IPS-18a (cell line): ENCODE results near the gene TP53I11.

Experiments
- H3K27ac ChIP-seq: one replicate; pipeline ENCODE4 v1.5.1; 2013; ENCODE audit warnings: low read length
- H3K27me3 ChIP-seq: one replicate; pipeline ENCODE4 v1.6.1; 2013; ENCODE audit warnings: mild to moderate bottlenecking, low read length; ENCODE audit not compliant: control insufficient read depth, insufficient read depth
- H3K36me3 ChIP-seq: one replicate; pipeline ENCODE4 v1.6.1; 2013; ENCODE audit warnings: low read depth, low read length; ENCODE audit not compliant: control insufficient read depth
- H3K4me1 ChIP-seq: one replicate; pipeline ENCODE4 v1.6.1; 2013; ENCODE audit warnings: low read depth, low read length; ENCODE audit not compliant: control insufficient read depth
- H3K4me3 ChIP-seq: one replicate; pipeline ENCODE4 v1.5.1; 2013; ENCODE audit warnings: low read length
- H3K9ac ChIP-seq: one replicate; pipeline ENCODE4 v1.6.1; 2013; ENCODE audit warnings: mild to moderate bottlenecking, low read length, moderate library complexity
- H3K9me3 ChIP-seq: one replicate; pipeline ENCODE4 v1.6.1; 2013; ENCODE audit warnings: low read depth, low read length; ENCODE audit not compliant: control insufficient read depth

Gene TP53I11

GRCh38 chr11:44988111-44988510, 37.4 kb upstream of the TP53I11 start:
- no peak overlapping the region for H3K4me3 ChIP-seq
- H3K27me3 ChIP-seq, result no peaks in the 10 kb centered on the region
- no peak overlapping the region for H3K27ac ChIP-seq
- H3K4me1 ChIP-seq, result peaks cover 6% of the 10 kb centered on the region
- H3K9ac ChIP-seq, result no peak overlapping the region
- no peaks in the 10 kb centered on the region for H3K9me3 ChIP-seq
- H3K36me3 ChIP-seq, result no peaks in the 10 kb centered on the region

- H3K4me1 ChIP-seq, result peaks cover under 1% of the 10 kb centered on the region
- H3K36me3 ChIP-seq, result no peaks in the 10 kb centered on the region
- no peak overlapping the region for H3K27ac ChIP-seq
- H3K9ac ChIP-seq, result no peak overlapping the region
- no peaks in the 10 kb centered on the region for H3K27me3 ChIP-seq
- H3K4me3 ChIP-seq, result no peak overlapping the region
- H3K9me3 ChIP-seq, result no peaks in the 10 kb centered on the region
Measured at GRCh38 chr11:44987506-44987905, 36.8 kb upstream of the TP53I11 start.

- H3K36me3 ChIP-seq, result no peaks in the 10 kb centered on the region
- no peak overlapping the region for H3K27ac ChIP-seq
- no peaks in the 10 kb centered on the region for H3K27me3 ChIP-seq
- H3K4me3 ChIP-seq, result no peak overlapping the region
- H3K9ac ChIP-seq, result no peak overlapping the region
- H3K4me1 ChIP-seq, result no peaks in the 10 kb centered on the region
- no peaks in the 10 kb centered on the region for H3K9me3 ChIP-seq
Measured at GRCh38 chr11:44986315-44986714, 35.6 kb upstream of the TP53I11 start.

GRCh38 chr11:44985721-44986120, 35.0 kb upstream of the TP53I11 start:
- H3K27ac ChIP-seq, result no peak overlapping the region
- no peaks in the 10 kb centered on the region for H3K27me3 ChIP-seq
- no peak overlapping the region for H3K4me3 ChIP-seq
- H3K9ac ChIP-seq, result no peak overlapping the region
- no peaks in the 10 kb centered on the region for H3K4me1 ChIP-seq
- no peaks in the 10 kb centered on the region for H3K36me3 ChIP-seq
- H3K9me3 ChIP-seq, result no peaks in the 10 kb centered on the region

- Histone ChIP-seq H3K4me3 (no peak overlapping the region), H3K27me3 (no peaks in the 10 kb centered on the region), H3K9ac (no peak overlapping the region), H3K27ac (no peak overlapping the region), H3K4me1 (peaks cover 4% of the 10 kb centered on the region), H3K36me3 (no peaks in the 10 kb centered on the region), H3K9me3 (no peaks in the 10 kb centered on the region)
Measured at GRCh38 chr11:44983786-44984185, 33.1 kb upstream of the TP53I11 start.

- Histone ChIP-seq H3K36me3 (no peaks in the 10 kb centered on the region), H3K27ac (no peak overlapping the region), H3K4me3 (no peak overlapping the region), H3K27me3 (no peaks in the 10 kb centered on the region), H3K9ac (no peak overlapping the region), H3K9me3 (no peaks in the 10 kb centered on the region), H3K4me1 (peaks cover 6% of the 10 kb centered on the region)
Measured at GRCh38 chr11:44982496-44983062, 31.9 kb upstream of the TP53I11 start.

GRCh38 chr11:44980533-44981427, 30.1 kb upstream of the TP53I11 start:
- no peak overlapping the region for H3K4me3 ChIP-seq
- H3K4me1 ChIP-seq, result peaks cover 8% of the 10 kb centered on the region

GRCh38 chr11:44979543-44980399, 29.1 kb upstream of the TP53I11 start:
- Histone ChIP-seq H3K4me1 (peaks cover 8% of the 10 kb centered on the region), H3K4me3 (no peak overlapping the region), H3K27ac (peak overlapping the region; percentile 5), H3K9ac (no peak overlapping the region), H3K27me3 (no peaks in the 10 kb centered on the region), H3K36me3 (no peaks in the 10 kb centered on the region), H3K9me3 (no peaks in the 10 kb centered on the region)

More at GRCh38 chr11:44980533-44981427, 30.1 kb upstream of the TP53I11 start:
- Histone ChIP-seq H3K27me3 (no peaks in the 10 kb centered on the region), H3K9ac (no peak overlapping the region), H3K27ac (no peak overlapping the region), H3K9me3 (no peaks in the 10 kb centered on the region), H3K36me3 (no peaks in the 10 kb centered on the region)

GRCh38 chr11:44978961-44979331, 28.3 kb upstream of the TP53I11 start:
- Histone ChIP-seq H3K9ac (no peak overlapping the region), H3K4me1 (peaks cover 8% of the 10 kb centered on the region), H3K27me3 (no peaks in the 10 kb centered on the region), H3K9me3 (no peaks in the 10 kb centered on the region), H3K36me3 (no peaks in the 10 kb centered on the region), H3K4me3 (no peak overlapping the region), H3K27ac (no peak overlapping the region)

- no peak overlapping the region for H3K4me3 ChIP-seq
- H3K27ac ChIP-seq, result no peak overlapping the region
- H3K9ac ChIP-seq, result no peak overlapping the region
- H3K27me3 ChIP-seq, result no peaks in the 10 kb centered on the region
- no peaks in the 10 kb centered on the region for H3K9me3 ChIP-seq
- H3K36me3 ChIP-seq, result no peaks in the 10 kb centered on the region
- H3K4me1 ChIP-seq, result peaks cover 8% of the 10 kb centered on the region
Measured at GRCh38 chr11:44978274-44978960, 27.7 kb upstream of the TP53I11 start.

GRCh38 chr11:44977493-44977984, 26.9 kb upstream of the TP53I11 start:
- H3K9ac ChIP-seq, result no peak overlapping the region
- H3K9me3 ChIP-seq, result no peaks in the 10 kb centered on the region
- no peaks in the 10 kb centered on the region for H3K27me3 ChIP-seq
- H3K36me3 ChIP-seq, result no peaks in the 10 kb centered on the region
- H3K27ac ChIP-seq, result no peak overlapping the region
- H3K4me1 ChIP-seq, result peaks cover 8% of the 10 kb centered on the region
- no peak overlapping the region for H3K4me3 ChIP-seq
